ENCODE data around the gene PDLIM7. TPM values are rescaled to one million over a fixed set of nuclear protein-coding genes. Genes with fewer than 3 reads are reported as not detected.

The PDLIM7 gene
- total and polyA plus RNA-seq, 7 donors: 7.2 to 923 (median 274) TPM

- DNase-seq: no peak
- H3K27ac ChIP-seq: peak overlapping the region; percentile 95 to 99 (median 96)
- peaks cover 0 to 95% (median 84%) of the 10 kb centered on the region in 4 donors for H3K4me1 ChIP-seq
- intact Hi-C loops (cut with DNase I): no loop called here
- WGBS, 2 donors: 77 to 84% methylated on average over 13 of the region's 13 CpGs
- TF ChIP-seq POLR2AphosphoS5 (IDR thresholded peaks at IDR 0.05): peak in 2 of 4 donors; percentile 58 to 72
- TF ChIP-seq POLR2A (IDR thresholded peaks at IDR 0.05): no peak
- no peaks in the 10 kb centered on the region for H3K27me3 ChIP-seq
- H3K4me3 ChIP-seq: no peak overlapping the region
- peaks cover 42 to 82% (median 60%) of the 10 kb centered on the region in 4 donors for H3K36me3 ChIP-seq
- H3K9me3 ChIP-seq: no peaks in the 10 kb centered on the region
Measured at GRCh38 chr5:177484902-177485549, 12.4 kb downstream of the PDLIM7 start.

GRCh38 chr5:177483994-177484901 lies 13.2 kb downstream of the PDLIM7 start:
- H3K4me1 ChIP-seq: peaks cover 0 to 95% (median 84%) of the 10 kb centered on the region in 4 donors
- 88 to 91% methylated on average over 22 of the region's 22 CpGs for WGBS, 2 donors

GRCh38 chr5:177483042-177483441 lies 14.4 kb downstream of the PDLIM7 start:
- H3K27ac ChIP-seq: peak overlapping the region; percentile 95 to 99 (median 96)
- TF ChIP-seq EP300 (IDR thresholded peaks at IDR 0.05): no peak
- TF ChIP-seq POLR2AphosphoS5 (IDR thresholded peaks at IDR 0.05): peak in 1 of 4 donors; percentile 6

More at GRCh38 chr5:177483994-177484901, 13.2 kb downstream of the PDLIM7 start:
- peak overlapping the region; percentile 95 to 99 (median 96) for H3K27ac ChIP-seq
- intact Hi-C loops (cut with DNase I): no loop called here
- no peak overlapping the region for H3K4me3 ChIP-seq
- peak in 2 of 4 donors; percentile 66 to 76 for TF ChIP-seq POLR2AphosphoS5 (IDR thresholded peaks at IDR 0.05)
- TF ChIP-seq CTCF (IDR thresholded peaks at IDR 0.05): no peak
- no peak for TF ChIP-seq EP300 (IDR thresholded peaks at IDR 0.05)
- DNase-seq: no peak
- no peaks in the 10 kb centered on the region for H3K9me3 ChIP-seq
- peaks cover 34 to 74% (median 52%) of the 10 kb centered on the region in 4 donors for H3K36me3 ChIP-seq
- no peaks in the 10 kb centered on the region for H3K27me3 ChIP-seq

GRCh38 chr5:177482359-177482795 lies 15.0 kb downstream of the PDLIM7 start:
- peaks cover 0 to 95% (median 88%) of the 10 kb centered on the region in 4 donors for H3K4me1 ChIP-seq
- H3K9me3 ChIP-seq: no peaks in the 10 kb centered on the region
- intact Hi-C loops (cut with DNase I): no loop called here
- H3K27ac ChIP-seq: peak overlapping the region; percentile 95 to 99 (median 96)
- no peak overlapping the region for H3K4me3 ChIP-seq
- no peaks in the 10 kb centered on the region for H3K27me3 ChIP-seq
- peaks cover 15 to 55% (median 34%) of the 10 kb centered on the region in 4 donors for H3K36me3 ChIP-seq
- TF ChIP-seq EP300 (IDR thresholded peaks at IDR 0.05): no peak
- no peak for TF ChIP-seq CTCF (IDR thresholded peaks at IDR 0.05)
- peak in 3 of 4 donors; percentile 16 to 34 (median 27) for TF ChIP-seq POLR2AphosphoS5 (IDR thresholded peaks at IDR 0.05)
- 92 to 93% methylated on average over 10 of the region's 10 CpGs for WGBS, 2 donors
- no peak for DNase-seq

More at GRCh38 chr5:177483042-177483441, 14.4 kb downstream of the PDLIM7 start:
- H3K9me3 ChIP-seq: no peaks in the 10 kb centered on the region
- H3K27me3 ChIP-seq: no peaks in the 10 kb centered on the region
- intact Hi-C loops (cut with DNase I): no loop called here
- 93 to 94% methylated on average over 9 of the region's 9 CpGs for WGBS, 2 donors
- DNase-seq: no peak
- peaks cover 0 to 95% (median 85%) of the 10 kb centered on the region in 4 donors for H3K4me1 ChIP-seq
- no peak overlapping the region for H3K4me3 ChIP-seq
- H3K36me3 ChIP-seq: peaks cover 22 to 62% (median 41%) of the 10 kb centered on the region in 4 donors

- Histone ChIP-seq H3K36me3 (peaks cover 9 to 33% (median 19%) of the 10 kb centered on the region in 4 donors), H3K9me3 (no peaks in the 10 kb centered on the region), H3K4me1 (peaks cover 0 to 98% (median 97%) of the 10 kb centered on the region in 4 donors), H3K4me3 (no peak overlapping the region), H3K27me3 (no peaks in the 10 kb centered on the region), H3K27ac (peak overlapping the region; percentile 95 to 99 (median 96))
- DNase-seq: no peak
- intact Hi-C loops (cut with DNase I): no loop called here
- 71 to 79% methylated on average over 14 of the region's 14 CpGs for WGBS, 2 donors
- TF ChIP-seq EP300 (IDR thresholded peaks at IDR 0.05) (no peak), POLR2AphosphoS5 (IDR thresholded peaks at IDR 0.05) (peak in 2 of 4 donors; percentile 1 to 4)
Measured at GRCh38 chr5:177479774-177480173, 17.6 kb downstream of the PDLIM7 start.
